ENCODE data around the gene THSD4. TPM values are rescaled to one million over a fixed set of nuclear protein-coding genes. Genes with fewer than 3 reads are reported as not detected.

The THSD4 gene
- total RNA-seq, 2 experiments from 2014 or later: not detected

- ATAC-seq (ENCODE audit: poor library complexity): no peak
- TF ChIP-seq CTCF (IDR thresholded peaks at IDR 0.05): no peak
- H3K4me1 Mint-ChIP-seq (ENCODE audit: low read depth): no peaks in the 10 kb centered on the region
- Histone ChIP-seq H3K4me1 (ENCODE audit: insufficient read depth, low read length) (no peaks in the 10 kb centered on the region), H3K27ac (ENCODE audit: low read depth in 1 of 2, low read length in 2 of 2) (no peak overlapping the region), H3K9me3 (ENCODE audit: control insufficient read depth in 1 of 2, insufficient read depth in 1 of 2, low read length in 2 of 2) (peaks cover 0 to 5% of the 10 kb centered on the region in 2 experiments), H3K36me3 (ENCODE audit: insufficient read depth, low read length) (no peaks in the 10 kb centered on the region), H3K4me3 (ENCODE audit: low read length) (no peak overlapping the region), H3K27me3 (ENCODE audit: control insufficient read depth in 1 of 2, insufficient read depth in 2 of 2, low read length in 2 of 2) (peaks cover 0 to 2% of the 10 kb centered on the region in 2 experiments)
- no peak for DNase-seq
- H3K27ac Mint-ChIP-seq: no peak overlapping the region
- H3K9me3 Mint-ChIP-seq: no peaks in the 10 kb centered on the region
- no peak overlapping the region for H3K4me3 Mint-ChIP-seq
- intact Hi-C loops (cut with DNase I, micrococcal nuclease): no loop called here
- H3K36me3 Mint-ChIP-seq (ENCODE audit: low read depth): no peaks in the 10 kb centered on the region
- POLR2A ChIA-PET: no interaction called here
- CTCF ChIA-PET: interaction anchor here (0.6 kb wide), 1 partner anchor 70 kb away, joined by 5 read pairs; no protein-coding TSS in a partner anchor
- H3K27me3 Mint-ChIP-seq: peaks cover 17% of the 10 kb centered on the region
These were observed 226.7 kb downstream of the THSD4 start for GRCh38 chr15:71341811-71342550.

DNA sequence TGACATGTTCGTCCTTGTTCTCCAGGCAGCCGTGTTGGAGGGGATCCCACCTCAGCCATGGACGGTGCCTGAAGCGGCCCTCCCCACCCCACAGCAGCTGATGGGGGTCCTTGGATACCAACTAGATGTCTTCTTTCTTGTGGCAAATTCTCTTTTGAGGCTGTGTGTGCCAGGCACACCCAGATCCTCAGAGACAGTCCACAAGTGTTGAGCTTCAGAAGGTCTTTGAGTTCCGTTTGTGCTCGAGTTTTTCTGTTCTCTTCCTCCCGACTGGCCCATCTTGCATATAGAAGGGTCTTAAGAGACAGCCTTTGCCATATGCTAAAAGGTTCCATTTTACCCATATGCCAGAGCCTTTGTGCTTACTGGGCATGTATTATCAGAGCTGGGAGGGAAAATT lies 227.4 kb downstream of the THSD4 start:
- Mint-ChIP-seq H3K9me3 (no peaks in the 10 kb centered on the region), H3K4me1 (ENCODE audit: low read depth) (no peaks in the 10 kb centered on the region), H3K27ac (no peak overlapping the region), H3K4me3 (no peak overlapping the region), H3K36me3 (ENCODE audit: low read depth) (no peaks in the 10 kb centered on the region), H3K27me3 (peaks cover 24% of the 10 kb centered on the region)
- Histone ChIP-seq H3K4me1 (ENCODE audit: insufficient read depth, low read length) (no peaks in the 10 kb centered on the region), H3K27me3 (ENCODE audit: control insufficient read depth in 1 of 2, insufficient read depth in 2 of 2, low read length in 2 of 2) (peaks cover 0 to 2% of the 10 kb centered on the region in 2 experiments), H3K9me3 (ENCODE audit: control insufficient read depth in 1 of 2, insufficient read depth in 1 of 2, low read length in 2 of 2) (peaks cover 0 to 5% of the 10 kb centered on the region in 2 experiments), H3K4me3 (ENCODE audit: low read length) (no peak overlapping the region), H3K27ac (ENCODE audit: low read depth in 1 of 2, low read length in 2 of 2) (no peak overlapping the region), H3K36me3 (ENCODE audit: insufficient read depth, low read length) (no peaks in the 10 kb centered on the region)
- DNase-seq (no peak), ATAC-seq (ENCODE audit: poor library complexity) (no peak)
- ChIA-PET POLR2A (no interaction called here), CTCF (no interaction called here)
- intact Hi-C loops (cut with DNase I, micrococcal nuclease): no loop called here
- TF ChIP-seq CTCF (IDR thresholded peaks at IDR 0.05): no peak

GRCh38 chr15:71344316-71344715 lies 229.0 kb downstream of the THSD4 start:
- peaks cover 0 to 5% of the 10 kb centered on the region in 2 experiments for H3K9me3 ChIP-seq (ENCODE audit: control insufficient read depth in 1 of 2, insufficient read depth in 1 of 2, low read length in 2 of 2)
- POLR2A ChIA-PET: no interaction called here
- CTCF ChIA-PET: no interaction called here
- ATAC-seq (ENCODE audit: poor library complexity) (no peak), DNase-seq (no peak)
- TF ChIP-seq CTCF (IDR thresholded peaks at IDR 0.05): no peak
- H3K4me1 ChIP-seq (ENCODE audit: insufficient read depth, low read length): no peaks in the 10 kb centered on the region
- H3K27ac Mint-ChIP-seq: no peak overlapping the region
- no peak overlapping the region for H3K27ac ChIP-seq (ENCODE audit: low read depth in 1 of 2, low read length in 2 of 2)
- H3K4me3 ChIP-seq (ENCODE audit: low read length): no peak overlapping the region
- H3K4me1 Mint-ChIP-seq (ENCODE audit: low read depth): no peaks in the 10 kb centered on the region
- intact Hi-C loops (cut with DNase I, micrococcal nuclease): no loop called here
- no peaks in the 10 kb centered on the region for H3K36me3 ChIP-seq (ENCODE audit: insufficient read depth, low read length)
- H3K27me3 Mint-ChIP-seq: peaks cover 28% of the 10 kb centered on the region
- H3K27me3 ChIP-seq (ENCODE audit: control insufficient read depth in 1 of 2, insufficient read depth in 2 of 2, low read length in 2 of 2): peaks cover 0 to 7% of the 10 kb centered on the region in 2 experiments
- H3K4me3 Mint-ChIP-seq: no peak overlapping the region
- no peaks in the 10 kb centered on the region for H3K36me3 Mint-ChIP-seq (ENCODE audit: low read depth)
- no peaks in the 10 kb centered on the region for H3K9me3 Mint-ChIP-seq

All from CD4-positive, alpha-beta T cell (primary cell).